ENCODE measurements around the gene UBE2B. TPM values are rescaled to one million over a fixed set of nuclear protein-coding genes. Genes with fewer than 3 reads are reported as not detected.

The UBE2B gene
- total RNA-seq, 3 donors from 2014 or later (not counting 1 experiment from before 2014, with no cell fraction given): 93.5 to 124 (median 116) TPM

DNA sequence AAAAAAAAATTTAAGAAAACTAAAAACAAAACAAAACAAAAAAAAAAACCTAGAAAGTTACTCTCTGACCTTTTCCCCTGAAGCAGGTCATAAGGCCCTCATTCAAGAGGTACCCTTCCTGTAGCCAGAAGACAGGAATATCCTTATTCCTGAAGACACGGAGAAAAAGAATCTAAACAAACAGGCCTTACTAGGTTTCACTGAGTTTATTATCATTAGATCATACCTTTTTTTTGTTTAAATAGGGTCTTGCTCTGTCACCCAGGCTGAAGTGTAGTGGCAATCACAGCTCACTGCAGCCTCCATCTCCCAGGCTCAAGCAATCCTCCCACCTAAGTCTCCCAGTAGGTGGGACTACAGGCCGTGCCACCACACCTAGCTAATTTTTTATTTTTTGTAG is 52.0 kb downstream of the UBE2B start:
- intact Hi-C loops (cut with micrococcal nuclease): no loop called here
- no peak overlapping the region for H3K27ac Mint-ChIP-seq
- Histone ChIP-seq H3K4me1 (ENCODE audit: control insufficient read depth, insufficient read depth, low read length) (no peaks in the 10 kb centered on the region), H3K9me3 (ENCODE audit: control insufficient read depth, insufficient read depth, low read length) (no peaks in the 10 kb centered on the region), H3K27ac (ENCODE audit: low read length) (no peak overlapping the region), H3K4me3 (ENCODE audit: low read length) (no peak overlapping the region), H3K27me3 (ENCODE audit: control insufficient read depth, insufficient read depth, low read length) (no peaks in the 10 kb centered on the region), H3K36me3 (ENCODE audit: control insufficient read depth, insufficient read depth, low read length) (no peaks in the 10 kb centered on the region)
- H3K9me3 Mint-ChIP-seq: no peaks in the 10 kb centered on the region
- no peak for ATAC-seq
- H3K27me3 Mint-ChIP-seq (ENCODE audit: low read depth in 2 of 2): peaks cover 0 to 4% of the 10 kb centered on the region in 2 donors
- no peaks in the 10 kb centered on the region for H3K4me1 Mint-ChIP-seq
- DNase-seq: no peak
- 90% methylated on average over 1 of the region's 2 CpGs for WGBS (ENCODE audit: insufficient coverage)
- no peaks in the 10 kb centered on the region for H3K36me3 Mint-ChIP-seq
- TF ChIP-seq, protein P1, sequence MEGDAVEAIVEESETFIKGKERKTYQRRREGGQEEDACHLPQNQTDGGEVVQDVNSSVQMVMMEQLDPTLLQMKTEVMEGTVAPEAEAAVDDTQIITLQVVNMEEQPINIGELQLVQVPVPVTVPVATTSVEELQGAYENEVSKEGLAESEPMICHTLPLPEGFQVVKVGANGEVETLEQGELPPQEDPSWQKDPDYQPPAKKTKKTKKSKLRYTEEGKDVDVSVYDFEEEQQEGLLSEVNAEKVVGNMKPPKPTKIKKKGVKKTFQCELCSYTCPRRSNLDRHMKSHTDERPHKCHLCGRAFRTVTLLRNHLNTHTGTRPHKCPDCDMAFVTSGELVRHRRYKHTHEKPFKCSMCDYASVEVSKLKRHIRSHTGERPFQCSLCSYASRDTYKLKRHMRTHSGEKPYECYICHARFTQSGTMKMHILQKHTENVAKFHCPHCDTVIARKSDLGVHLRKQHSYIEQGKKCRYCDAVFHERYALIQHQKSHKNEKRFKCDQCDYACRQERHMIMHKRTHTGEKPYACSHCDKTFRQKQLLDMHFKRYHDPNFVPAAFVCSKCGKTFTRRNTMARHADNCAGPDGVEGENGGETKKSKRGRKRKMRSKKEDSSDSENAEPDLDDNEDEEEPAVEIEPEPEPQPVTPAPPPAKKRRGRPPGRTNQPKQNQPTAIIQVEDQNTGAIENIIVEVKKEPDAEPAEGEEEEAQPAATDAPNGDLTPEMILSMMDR (IDR thresholded peaks at IDR 0.05): no peak
- H3K4me3 Mint-ChIP-seq: no peak overlapping the region

DNA sequence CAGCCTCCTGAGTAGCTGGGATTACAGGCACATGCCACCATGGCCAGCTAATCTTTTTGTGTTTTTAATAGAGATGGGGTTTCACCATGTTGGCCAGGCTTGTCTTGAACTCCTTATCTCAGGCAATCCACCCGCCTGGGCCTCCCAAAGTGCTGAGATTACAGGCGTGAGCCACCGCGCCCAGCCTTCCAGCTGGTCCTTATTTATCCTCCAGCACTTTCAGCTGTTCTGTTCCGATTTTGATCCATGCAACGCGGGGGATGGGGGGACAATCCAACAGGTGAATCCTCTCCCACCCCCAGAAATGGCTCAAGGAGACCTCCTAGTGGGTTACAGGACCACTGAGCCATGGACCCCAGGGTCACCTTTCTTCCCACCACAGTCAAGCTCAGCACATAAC is 55.0 kb downstream of the UBE2B start:
- H3K27me3 Mint-ChIP-seq (ENCODE audit: low read depth in 2 of 2): peaks cover 0 to 6% of the 10 kb centered on the region in 2 donors
- Histone ChIP-seq H3K36me3 (ENCODE audit: control insufficient read depth, insufficient read depth, low read length) (no peaks in the 10 kb centered on the region), H3K27ac (ENCODE audit: low read length) (no peak overlapping the region), H3K4me3 (ENCODE audit: low read length) (no peak overlapping the region), H3K4me1 (ENCODE audit: control insufficient read depth, insufficient read depth, low read length) (no peaks in the 10 kb centered on the region), H3K9me3 (ENCODE audit: control insufficient read depth, insufficient read depth, low read length) (no peaks in the 10 kb centered on the region), H3K27me3 (ENCODE audit: control insufficient read depth, insufficient read depth, low read length) (no peaks in the 10 kb centered on the region)
- no peaks in the 10 kb centered on the region for H3K4me1 Mint-ChIP-seq
- no peaks in the 10 kb centered on the region for H3K9me3 Mint-ChIP-seq
- no peak for DNase-seq
- no peaks in the 10 kb centered on the region for H3K36me3 Mint-ChIP-seq
- 91% methylated on average over 7 of the region's 7 CpGs for WGBS (ENCODE audit: insufficient coverage)
- intact Hi-C loops (cut with micrococcal nuclease): no loop called here
- no peak for ATAC-seq
- H3K27ac Mint-ChIP-seq: no peak overlapping the region
- no peak overlapping the region for H3K4me3 Mint-ChIP-seq
- TF ChIP-seq, protein P1 (IDR thresholded peaks at IDR 0.05): no peak

DNA sequence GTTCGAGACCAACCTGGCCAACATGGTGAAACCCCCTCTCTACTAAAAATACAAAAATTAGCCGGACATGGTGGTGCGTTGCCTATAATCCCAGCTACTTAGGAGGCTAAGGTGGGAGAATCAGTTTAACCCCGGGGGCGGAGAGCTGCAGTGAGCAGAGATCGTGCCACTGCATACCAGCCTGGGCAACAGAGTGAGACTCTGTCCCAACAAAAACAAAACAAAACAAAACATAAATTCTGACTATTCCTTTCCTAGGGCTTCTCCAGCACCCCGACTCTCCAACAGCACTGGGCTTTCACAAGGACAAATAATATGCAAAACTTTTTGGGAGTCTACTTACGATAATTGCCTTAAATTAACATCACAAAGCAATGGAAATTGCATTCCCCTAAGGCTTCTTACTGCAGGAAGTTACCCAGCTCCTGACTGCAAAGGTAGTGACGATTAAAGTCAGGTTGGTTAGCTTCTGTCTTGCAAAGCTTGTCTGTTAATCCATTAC is 56.2 kb downstream of the UBE2B start:
- Mint-ChIP-seq H3K9me3 (no peaks in the 10 kb centered on the region), H3K4me3 (no peak overlapping the region), H3K27ac (no peak overlapping the region), H3K4me1 (no peaks in the 10 kb centered on the region), H3K27me3 (ENCODE audit: low read depth in 2 of 2) (peaks cover 2% of the 10 kb centered on the region in 2 donors), H3K36me3 (no peaks in the 10 kb centered on the region)
- DNase-seq: no peak
- Histone ChIP-seq H3K36me3 (ENCODE audit: control insufficient read depth, insufficient read depth, low read length) (no peaks in the 10 kb centered on the region), H3K27ac (ENCODE audit: low read length) (no peak overlapping the region), H3K4me3 (ENCODE audit: low read length) (no peak overlapping the region), H3K4me1 (ENCODE audit: control insufficient read depth, insufficient read depth, low read length) (no peaks in the 10 kb centered on the region), H3K9me3 (ENCODE audit: control insufficient read depth, insufficient read depth, low read length) (no peaks in the 10 kb centered on the region), H3K27me3 (ENCODE audit: control insufficient read depth, insufficient read depth, low read length) (no peaks in the 10 kb centered on the region)
- no peak for ATAC-seq
- intact Hi-C loops (cut with micrococcal nuclease): no loop called here
- 80% methylated on average over 9 of the region's 9 CpGs for WGBS (ENCODE audit: insufficient coverage)
- TF ChIP-seq, protein P1 (IDR thresholded peaks at IDR 0.05): no peak

DNA sequence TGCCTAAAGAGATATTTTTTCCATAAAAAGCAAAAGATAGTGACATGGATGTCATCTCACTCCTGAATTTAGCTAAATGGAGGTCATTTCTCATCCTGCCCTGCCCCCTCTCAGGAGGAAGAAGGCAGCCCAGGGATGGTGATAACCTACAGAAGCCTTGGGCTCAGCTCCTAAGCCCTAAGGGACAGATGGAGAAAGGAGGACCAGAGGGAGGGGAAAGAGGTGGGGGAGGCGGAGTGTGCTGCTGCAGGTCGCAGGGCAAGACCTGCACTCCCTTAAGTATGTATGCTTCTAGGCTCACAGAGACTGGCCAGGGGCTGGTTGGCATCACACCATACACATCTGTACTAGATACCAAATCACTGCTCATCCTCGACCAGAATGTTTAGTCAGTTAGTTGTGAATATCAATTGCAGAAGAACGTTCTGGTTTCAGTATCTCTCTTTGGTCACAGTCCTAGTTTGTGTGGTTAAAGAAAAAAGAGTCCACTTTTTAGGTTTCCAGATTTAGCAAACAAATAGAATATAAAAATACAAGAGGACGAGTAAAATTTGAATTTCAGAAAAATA is 58.7 kb downstream of the UBE2B start:
- DNase-seq (no peak), ATAC-seq (no peak)
- 95% methylated on average over 2 of the region's 5 CpGs for WGBS (ENCODE audit: insufficient coverage)
- Mint-ChIP-seq H3K27ac (no peak overlapping the region), H3K36me3 (no peaks in the 10 kb centered on the region), H3K4me3 (no peak overlapping the region), H3K9me3 (no peaks in the 10 kb centered on the region), H3K27me3 (ENCODE audit: low read depth in 2 of 2) (peaks cover 2 to 7% of the 10 kb centered on the region in 2 donors), H3K4me1 (no peaks in the 10 kb centered on the region)
- no peak overlapping the region for H3K27ac ChIP-seq (ENCODE audit: low read length)
- no peaks in the 10 kb centered on the region for H3K9me3 ChIP-seq (ENCODE audit: control insufficient read depth, insufficient read depth, low read length)
- no peaks in the 10 kb centered on the region for H3K4me1 ChIP-seq (ENCODE audit: control insufficient read depth, insufficient read depth, low read length)
- intact Hi-C loops (cut with micrococcal nuclease): no loop called here
- H3K36me3 ChIP-seq (ENCODE audit: control insufficient read depth, insufficient read depth, low read length): no peaks in the 10 kb centered on the region
- H3K27me3 ChIP-seq (ENCODE audit: control insufficient read depth, insufficient read depth, low read length): no peaks in the 10 kb centered on the region
- TF ChIP-seq, protein P1 (IDR thresholded peaks at IDR 0.05): no peak
- H3K4me3 ChIP-seq (ENCODE audit: low read length): no peak overlapping the region

Data from natural killer cell (primary cell).